ENCODE data around the gene ABCB1. TPM values are rescaled to one million over a fixed set of nuclear protein-coding genes. Genes with fewer than 3 reads are reported as not detected.
A peak's percentile ranks its signal among the peaks of the same experiment; 100 is the strongest.

ABCB1 gene
- total and polyA plus RNA-seq, 2 of the 13 experiments (the other 11 are each of a cell fraction or from before 2014, with no cell fraction given), result 42.8 to 52.6 TPM

GRCh38 chr7:87628780-87629569 is 28.3 kb upstream of the ABCB1 start:
- H3K9ac ChIP-seq (ENCODE audit: insufficient read depth, low read depth, low read length), result peak overlapping the region; percentile 29; the same call in 1 of the 2 replicates
- CTCF ChIA-PET (ENCODE audit: low intra/inter-chr PET ratio, low total read pairs), result no interaction called here
- POLR2A ChIA-PET, result interaction anchor here (1.2 to 2.7 kb wide), 2 partner anchors 28 to 60 kb away, joined by 3 to 11 read pairs; partner anchors contain the start of gene ABCB1
- TF ChIP-seq TGIF2 (CRISPR knock-in tag; IDR thresholded peaks at IDR 0.05) (0 out of 2 replicates have a peak, but pooled peaks have one; percentile 68), ZNF788 (CRISPR knock-in tag; IDR thresholded peaks at IDR 0.05; ENCODE audit: borderline replicate concordance) (0 out of 2 replicates have a peak, but pooled peaks have one; percentile 35), ZNF687 (CRISPR knock-in tag; IDR thresholded peaks at IDR 0.05) (peak; percentile 6; the same call in 1 of the 2 replicates), ZNF431 (CRISPR knock-in tag; IDR thresholded peaks at IDR 0.05; ENCODE audit: borderline replicate concordance, low read depth) (peak; percentile 5; the same call in 1 of the 2 replicates), AKNA (CRISPR knock-in tag; IDR thresholded peaks at IDR 0.05; ENCODE audit: borderline replicate concordance) (no peak), CSRNP2 (CRISPR knock-in tag; conservative IDR thresholded peaks at IDR 0.05; ENCODE audit: low read depth) (no peak), KAT8 (CRISPR knock-in tag; IDR thresholded peaks at IDR 0.05) (0 out of 2 replicates have a peak, but pooled peaks have one; percentile 19), ZNF577 (CRISPR knock-in tag; IDR thresholded peaks at IDR 0.05; ENCODE audit: borderline replicate concordance, low read depth) (no peak), LBX2 (CRISPR knock-in tag; IDR thresholded peaks at IDR 0.05; ENCODE audit: borderline replicate concordance) (no peak), ZBTB7A (CRISPR knock-in tag; IDR thresholded peaks at IDR 0.05) (peak; percentile 7; the same call in 1 of the 2 replicates)

More at GRCh38 chr7:87628780-87629569, 28.3 kb upstream of the ABCB1 start:
- intact Hi-C loops (cut with micrococcal nuclease; ENCODE audit: unreplicated experiment) (loop anchor here (1.0 to 10.0 kb wide), 3 partner anchors 30 to 248 kb away; partner anchors contain the start of genes DBF4 and SLC25A40), in situ Hi-C loops (cut with HindIII; ENCODE audit: extremely low pct_ligation_motif_present, low pct_unique_long_range_greater_than_20kb) (no loop called here)
- H3K27me3 ChIP-seq (ENCODE audit: control insufficient read depth in 1 of 2, insufficient read depth in 2 of 2, low read length in 2 of 2), result peaks cover 0 to 6% of the 10 kb centered on the region in 2 experiments; a peak in 1 of 5 replicates
- whole genome bisulfite sequencing (ENCODE audit: low lambda C conversion rate), result 3% methylated on average over 30 of the region's 39 CpGs
- peak overlapping the region; percentile 97 for H3K4me2 ChIP-seq (ENCODE audit: low read depth, low read length)
- ATAC-seq, result peak; percentile 77
- H2AFZ ChIP-seq (ENCODE audit: low read length), result peak overlapping the region; percentile 86
- H3K9me3 ChIP-seq (ENCODE audit: low read length), result no peaks in the 10 kb centered on the region
- peak; percentile 20 for DNase-seq (ENCODE audit: low spot score)
- no peak for FAIRE-seq
- H3K79me2 ChIP-seq (ENCODE audit: insufficient read depth, low read length), result no peaks in the 10 kb centered on the region
- H3K4me3 ChIP-seq (replicated peaks in 1 of 3; ENCODE audit: insufficient read depth in 1 of 3, low read depth in 2 of 3, low read length in 3 of 3), result peak overlapping the region; percentile 64 to 84 (median 66)
- BruUV-seq (replicated peaks), result no TSS peak
- no peaks in the 10 kb centered on the region for H3K36me3 ChIP-seq (replicated peaks in 1 of 2; ENCODE audit: control insufficient read depth in 1 of 2, insufficient read depth in 2 of 2, low read length in 2 of 2)
- H4K20me1 ChIP-seq (ENCODE audit: insufficient read depth, low read length), result no peaks in the 10 kb centered on the region
- no peak overlapping the region for H3K27ac ChIP-seq (ENCODE audit: extremely low read length, insufficient read depth, low read length)
- H3K4me1 ChIP-seq (ENCODE audit: insufficient read depth, low read length), result peaks cover 14% of the 10 kb centered on the region; the same call in 1 of the 2 replicates
